K562 treated with DMSO at 1 percent for 4 hours (cell line): Measurements from ENCODE around the gene TMEM164. TPM values are rescaled to one million over a fixed set of nuclear protein-coding genes. Genes with fewer than 3 reads are reported as not detected.

Experiments
- total RNA-seq: library from RNA; unstranded; fragments of 300-600 nt; gene quantifications from 2 replicates; pipeline ENCODE4 v1.2.3, GENCODE V29; 2022; ENCODE audit not compliant: insufficient read depth

TMEM164 gene
- 14.7 and 47.4 TPM in 2 replicates for total RNA-seq

GRCh38 chrX:110002300-110003166 is at the start of gene TMEM164:
TSS of gene TMEM164 (plus strand) at chrX:110003114. CDS start at chrX:110003775, 661 bp downstream.

